ENCODE results near the gene CCDC195.
"Not testable (repeated sequence)": the region's sequence is repeated elsewhere in the genome, so short reads cannot be mapped to it uniquely, and the experiment has no call there.

Gene CCDC195

DNA sequence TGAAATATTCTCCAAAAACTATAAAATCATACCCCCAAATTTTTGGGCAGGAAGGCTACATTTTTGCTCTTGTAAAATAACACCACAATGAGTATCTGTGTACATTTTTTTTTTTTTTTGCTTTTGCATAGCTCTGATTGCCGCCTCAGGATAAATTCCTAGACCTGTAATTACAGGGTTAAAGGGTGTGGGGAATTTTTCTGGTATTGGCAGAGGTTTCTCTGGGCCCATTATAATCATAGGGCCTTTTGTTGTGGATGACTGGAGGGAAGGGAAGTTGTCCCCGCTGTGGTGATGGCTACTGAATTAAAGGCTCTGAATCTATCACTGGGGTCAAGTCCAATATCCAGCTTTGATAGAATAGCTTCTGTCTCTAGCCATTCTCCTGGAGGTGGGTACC is 26.6 kb downstream of the CCDC195 start:
- no peak for DNase-seq

DNA sequence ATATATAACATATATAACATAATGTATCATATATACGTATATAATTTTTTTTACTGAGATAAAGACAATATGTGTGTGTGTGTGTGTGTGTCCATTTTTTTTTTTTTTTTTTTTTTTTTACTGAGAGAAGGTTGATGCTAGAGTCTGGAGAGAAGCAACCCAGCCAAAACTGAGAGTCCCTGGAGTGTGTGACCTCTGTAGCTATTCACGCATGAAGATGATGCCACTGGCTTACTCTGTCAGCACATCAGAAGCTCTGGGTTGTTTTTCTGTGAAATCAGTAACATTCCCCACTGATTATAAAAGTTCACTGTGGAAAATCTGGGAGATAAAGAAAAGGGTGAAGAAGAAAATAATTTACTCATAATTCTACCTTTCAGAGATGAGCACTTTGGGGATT is 27.2 kb downstream of the CCDC195 start:
- DNase-seq, result no peak

DNA sequence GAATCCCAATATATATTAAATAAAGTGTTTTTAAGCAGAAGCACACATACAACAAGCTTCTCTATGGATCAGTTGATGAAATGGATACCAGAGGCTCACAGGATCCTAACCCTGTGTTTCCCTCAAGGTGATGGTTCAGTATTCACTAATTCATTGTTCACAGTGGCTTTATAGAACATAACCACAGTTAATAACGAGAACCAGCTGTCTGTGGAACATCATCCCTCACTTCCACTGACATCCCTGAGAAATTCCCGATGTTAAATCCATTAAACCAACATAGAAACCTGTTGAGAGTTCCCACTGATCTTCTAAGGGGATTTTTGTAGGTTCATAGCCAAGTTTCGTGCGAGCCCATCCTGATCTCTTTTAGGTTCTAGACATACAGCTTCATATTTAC is 29.0 kb downstream of the CCDC195 start:
- DNase-seq, result no peak

DNA sequence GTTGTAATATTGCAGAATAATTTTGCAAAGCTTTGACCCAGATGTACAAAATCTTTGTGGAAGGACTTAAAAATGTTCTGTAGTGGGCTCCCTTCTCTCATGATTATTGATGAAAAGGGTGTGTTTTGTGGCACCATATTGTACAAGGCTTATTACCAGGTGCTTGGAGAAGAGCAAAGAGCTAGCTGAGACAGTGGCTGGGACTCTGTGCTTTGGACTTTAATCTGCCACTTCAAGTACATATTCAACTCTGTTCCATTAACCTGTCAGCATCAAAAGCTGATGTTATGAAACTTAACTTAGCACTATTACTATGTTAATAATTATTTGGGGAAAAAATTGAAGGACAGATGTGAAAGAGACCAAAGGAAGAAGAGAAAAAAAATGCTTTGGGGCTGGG is 31.0 kb downstream of the CCDC195 start:
- DNase-seq, result no peak

DNA sequence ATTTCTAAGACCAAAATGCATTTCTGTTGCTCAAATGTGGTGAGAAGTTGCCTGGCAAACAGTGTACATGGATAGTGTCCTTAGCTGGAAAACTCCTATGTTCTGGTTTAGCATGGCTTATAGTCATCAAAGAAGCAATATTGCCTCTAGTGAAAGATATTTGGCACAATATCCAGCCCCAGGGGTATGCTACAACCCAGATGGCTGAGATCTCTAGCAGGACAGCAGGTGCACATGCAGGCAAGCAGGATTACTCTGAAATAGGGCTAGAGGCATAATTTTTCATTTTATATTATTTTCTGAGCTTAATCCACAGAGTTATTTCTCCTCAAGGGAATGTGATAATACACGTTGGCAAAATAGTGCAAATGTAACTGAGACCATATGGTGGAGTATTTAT is 34.0 kb downstream of the CCDC195 start:
- DNase-seq, result no peak

DNA sequence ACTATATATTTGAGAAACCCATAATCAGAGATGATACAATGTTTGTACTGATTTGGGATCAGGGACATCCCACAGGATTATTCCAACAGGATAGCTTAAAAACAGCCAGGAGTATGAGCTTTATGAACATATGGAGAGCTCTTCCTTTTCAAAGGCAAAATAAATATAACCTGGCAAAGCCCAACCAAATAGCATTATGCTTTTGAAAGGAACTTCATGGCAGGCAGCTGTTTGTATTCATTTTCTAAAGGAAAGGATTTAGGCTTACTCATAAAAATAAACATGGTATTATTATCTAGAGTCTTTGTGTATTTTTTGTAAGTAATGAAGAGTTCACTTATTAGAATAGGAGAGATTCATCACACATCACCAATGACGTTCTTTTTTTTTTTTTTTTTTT is 44.4 kb downstream of the CCDC195 start:
- no peak for DNase-seq

DNA sequence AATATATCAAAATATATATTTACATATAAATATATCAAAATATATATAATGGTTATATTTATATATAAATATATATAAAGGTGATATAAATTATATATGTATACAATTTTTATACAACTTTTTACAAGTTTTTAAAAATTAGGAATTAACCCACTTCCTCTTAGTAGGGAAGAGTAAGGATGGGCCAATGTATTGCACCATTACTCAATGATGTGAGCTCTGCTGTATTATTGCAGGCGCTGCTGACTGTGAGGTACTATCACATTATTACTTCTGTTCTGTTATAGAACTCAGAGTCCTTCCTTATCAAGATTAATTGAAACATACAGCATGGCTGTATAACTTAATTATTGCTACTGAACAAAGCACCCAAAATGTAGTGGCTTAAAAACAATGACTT is 46.0 kb downstream of the CCDC195 start:
- no peak for DNase-seq

DNA sequence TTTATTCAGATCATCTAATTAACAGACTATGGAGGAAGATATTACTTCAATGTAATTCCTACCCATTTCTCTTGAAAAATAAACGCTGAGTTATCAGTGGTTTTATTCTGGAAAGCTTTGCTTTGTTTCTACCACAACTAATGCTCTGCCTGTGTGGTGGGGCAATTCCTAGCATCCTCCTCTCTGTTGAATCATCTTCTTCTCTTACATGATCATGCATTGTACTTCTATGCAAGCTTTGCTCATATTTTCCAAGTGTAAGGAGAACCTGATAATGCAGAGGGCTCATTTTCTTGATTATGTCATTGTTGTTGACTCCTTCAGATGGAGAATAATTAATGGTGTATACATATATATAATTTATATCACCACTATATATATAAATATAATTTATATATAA is 46.7 kb downstream of the CCDC195 start:
- DNase-seq, result no peak

DNA sequence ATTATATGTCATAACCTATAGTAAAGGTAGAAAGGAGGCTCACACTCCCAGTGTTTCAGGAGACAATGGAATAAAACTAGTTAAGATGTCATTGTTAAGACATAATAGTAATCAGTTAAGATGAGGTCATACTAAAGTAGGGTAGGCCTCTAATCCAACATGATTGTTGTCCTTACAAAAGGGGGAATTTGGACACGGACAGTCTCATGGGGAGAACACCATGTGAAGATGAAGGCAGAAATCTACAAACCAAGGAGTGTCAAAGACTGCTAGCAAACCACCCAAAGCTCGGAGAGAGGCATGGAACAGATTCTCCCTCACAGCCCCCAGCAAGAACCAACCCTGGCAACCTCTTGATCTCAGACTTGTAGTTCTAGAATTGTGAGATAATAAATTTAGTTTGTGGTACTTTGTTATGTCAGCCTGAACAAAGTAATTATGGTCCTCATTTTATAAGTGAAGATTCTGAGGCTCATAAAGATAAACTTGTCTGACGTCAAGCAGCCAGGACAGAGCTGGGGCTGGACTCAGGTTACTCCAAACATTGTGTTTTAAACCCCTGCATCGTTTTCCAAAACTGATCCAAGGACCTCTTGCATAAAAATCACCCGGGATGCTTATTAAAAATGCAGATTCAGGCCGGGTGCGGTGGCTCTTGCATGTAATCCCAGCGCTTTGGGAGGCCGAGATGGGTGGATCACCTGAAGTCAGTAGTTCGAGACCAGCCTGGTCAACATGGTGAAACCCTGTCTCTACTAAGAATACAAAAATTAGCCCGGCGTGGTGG is 47.8 kb downstream of the CCDC195 start:
- DNase-seq, result no peak

DNA sequence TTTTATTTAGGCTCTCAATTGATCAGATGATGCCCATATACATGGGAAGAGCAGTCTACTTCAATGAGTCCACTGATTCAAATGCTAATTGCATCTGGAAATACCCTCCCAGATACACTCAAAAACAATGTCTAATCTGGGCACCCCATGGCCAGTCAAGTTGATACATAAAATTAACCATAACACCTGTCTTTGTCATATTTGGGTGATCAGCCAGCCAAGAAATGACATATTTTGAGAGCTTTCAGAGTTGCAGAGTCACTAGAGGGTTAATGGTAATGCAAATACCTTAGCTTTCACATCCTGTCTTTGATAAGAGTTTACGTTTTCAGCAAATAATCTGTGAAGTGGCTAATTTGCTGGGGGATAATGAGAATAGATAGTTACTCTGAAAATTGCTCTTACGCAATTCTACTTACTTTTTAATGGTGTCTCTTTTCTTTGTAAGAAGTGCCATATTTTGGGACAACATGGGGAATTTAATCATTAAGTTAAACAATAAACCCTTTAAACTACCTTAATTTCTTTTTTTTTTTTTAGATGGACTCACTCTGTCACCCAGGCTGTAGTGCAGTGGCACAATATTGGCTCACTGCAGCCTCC is 49.1 kb downstream of the CCDC195 start:
- DNase-seq, result no peak

DNA sequence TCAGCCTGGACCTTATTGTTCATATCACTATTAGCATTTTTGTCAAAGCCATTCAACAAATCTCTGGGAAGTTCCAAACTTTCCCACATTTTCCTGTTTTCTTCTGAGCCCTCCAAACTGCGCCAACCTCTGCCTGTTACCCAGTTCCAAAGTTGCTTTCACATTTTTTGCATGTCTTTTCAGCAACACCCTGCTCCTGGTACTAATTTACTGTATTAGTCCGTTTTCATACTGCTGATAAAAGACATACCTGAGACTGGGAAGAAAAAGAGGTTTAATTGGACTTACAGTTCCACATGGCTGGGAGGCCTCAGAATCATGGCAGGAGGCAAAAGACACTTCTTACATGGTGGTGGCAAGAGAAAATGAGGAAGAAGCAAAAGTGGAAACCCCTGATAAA is 52.8 kb downstream of the CCDC195 start:
- DNase-seq, result not testable (repeated sequence)

DNA sequence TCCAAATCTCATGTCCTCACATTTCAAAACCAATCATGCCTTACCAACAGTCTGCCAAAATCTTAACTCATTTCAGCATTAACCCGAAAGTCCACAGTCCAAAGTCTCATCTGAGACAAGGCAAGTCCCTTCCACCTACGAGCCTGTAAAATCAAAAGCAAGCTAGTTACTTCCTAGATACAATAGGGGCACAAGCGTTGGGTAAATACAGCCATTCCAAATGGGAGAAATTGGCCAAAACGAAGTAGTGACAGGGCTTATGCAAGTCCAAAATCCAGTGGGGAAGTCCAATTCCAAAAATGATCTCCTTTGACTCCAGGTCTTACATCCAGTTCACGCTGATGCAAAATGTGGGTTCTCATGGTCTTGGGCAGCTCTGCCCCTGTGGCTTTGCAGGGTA is 54.5 kb downstream of the CCDC195 start:
- DNase-seq, result not testable (repeated sequence)

DNA sequence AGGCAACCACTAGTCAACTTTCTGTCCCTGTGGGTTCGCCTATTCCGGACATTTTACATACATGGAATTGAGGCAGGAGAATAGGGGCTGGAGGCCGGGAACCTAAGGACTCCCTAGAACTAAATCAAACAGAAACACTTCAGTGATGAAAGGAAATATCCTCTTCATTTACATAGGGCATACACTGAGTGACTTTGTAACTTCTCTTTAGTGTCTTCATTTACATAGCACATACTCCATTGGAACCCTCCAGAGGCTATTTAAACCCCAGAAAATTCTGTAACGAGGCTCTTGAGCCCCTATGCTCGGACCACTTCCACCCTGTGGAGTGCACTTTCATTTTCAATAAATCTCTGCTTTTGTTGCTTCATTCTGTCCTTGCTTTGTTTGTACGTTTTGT is 56.5 kb downstream of the CCDC195 start:
- no peak for DNase-seq

DNA sequence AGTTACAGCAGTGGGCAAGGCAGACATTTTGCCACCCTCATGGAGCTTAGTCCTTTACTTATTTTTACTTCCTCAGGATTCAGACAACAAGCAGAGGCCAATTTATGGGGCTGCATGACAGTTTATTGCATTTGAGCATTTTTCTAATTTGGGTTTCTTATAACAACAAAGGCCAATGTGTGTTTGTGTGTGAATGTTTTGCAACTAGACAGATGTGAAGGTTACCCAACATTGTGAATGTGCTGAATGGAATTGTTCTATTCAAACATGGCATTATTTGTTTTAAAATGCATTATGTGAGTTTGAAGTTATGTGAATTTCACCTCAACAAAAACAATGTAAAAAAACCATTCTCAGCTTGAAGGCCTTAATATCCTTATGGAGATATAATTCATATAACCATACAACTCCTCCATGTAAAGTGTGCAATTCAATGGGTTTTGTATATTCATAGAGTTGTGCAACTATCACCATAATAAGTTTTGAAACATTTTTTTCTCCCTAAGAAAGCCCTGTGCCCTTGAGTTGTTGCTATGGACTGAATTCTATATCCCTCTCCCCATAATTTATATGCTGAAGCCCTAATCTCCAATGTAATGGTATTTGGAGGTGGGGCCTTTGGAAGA is 57.3 kb downstream of the CCDC195 start:
- no peak for DNase-seq

DNA sequence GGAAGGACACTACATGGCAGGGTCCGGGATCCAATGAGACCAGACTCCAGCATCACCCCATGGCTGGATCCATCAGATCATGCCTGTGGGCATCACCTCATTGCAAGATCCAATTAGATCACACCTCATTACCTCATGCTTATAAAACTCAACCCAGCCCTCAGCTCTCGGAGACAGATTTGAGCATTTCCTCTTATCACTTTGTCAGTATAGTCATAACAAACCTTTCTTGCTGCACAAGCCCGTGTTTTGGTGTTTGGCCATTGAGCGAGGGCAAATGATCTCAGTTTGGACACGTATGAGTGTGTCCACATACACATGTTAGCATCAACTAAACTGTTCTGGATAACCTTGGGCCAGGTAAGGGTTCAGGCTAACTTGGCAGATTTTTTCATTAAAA is 58.8 kb downstream of the CCDC195 start:
- DNase-seq, result no peak

DNA sequence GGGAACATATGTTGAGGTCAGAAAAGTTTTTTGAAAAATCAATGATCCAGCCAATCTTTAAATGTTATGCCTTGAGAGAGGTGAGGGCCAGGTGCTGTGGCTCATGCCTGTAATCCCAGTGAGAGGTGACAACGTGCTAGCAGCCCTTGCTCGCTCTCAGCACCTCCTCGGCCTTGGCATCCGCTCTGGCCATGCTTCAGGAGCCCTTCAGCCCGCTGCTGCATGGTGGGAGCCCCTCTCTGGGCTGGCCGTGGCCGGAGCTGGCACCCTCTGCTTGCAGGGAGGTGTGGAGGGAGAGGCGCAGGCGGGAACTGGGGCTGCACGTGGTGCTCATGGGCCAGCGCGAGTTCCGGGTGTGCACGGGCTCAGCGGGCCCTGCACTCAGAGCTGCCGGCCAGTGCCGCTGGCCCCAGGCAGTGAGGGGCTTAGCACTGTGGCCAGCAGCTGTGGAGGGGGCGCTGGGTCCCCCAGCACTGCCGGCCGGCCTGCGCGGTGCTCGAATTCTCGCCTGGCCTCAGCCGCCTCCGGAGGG is 61.1 kb downstream of the CCDC195 start:
- no peak for DNase-seq
